Activated T-helper 17 cell treated with anti-CD3 and anti-CD28 coated beads, Interleukin-2, amount 50 U/mL, for 72 hours (primary cell): ENCODE results near the gene SLC39A5. TPM values are rescaled to one million over a fixed set of nuclear protein-coding genes. Genes with fewer than 3 reads are reported as not detected.

Experiments
- ATAC-seq: fragments of 150-1000 bp; cut with Tn5 transposase; replicated peaks from 2 replicates; pipeline ENCODE4 v1.10.0; 2021; ENCODE audit warnings: mild to moderate bottlenecking, moderate library complexity
- H3K27ac Mint-ChIP-seq: one replicate; pipeline ENCODE4 v1.8.0; 2022; ENCODE audit warnings: mixed read lengths
- H3K27me3 Mint-ChIP-seq: one replicate; pipeline ENCODE4 v1.8.0; 2022; ENCODE audit warnings: mixed read lengths
- H3K36me3 Mint-ChIP-seq: one replicate; pipeline ENCODE4 v1.8.0; 2022; ENCODE audit warnings: low read depth, mild to moderate bottlenecking, mixed read lengths
- H3K4me1 Mint-ChIP-seq: one replicate; pipeline ENCODE4 v1.8.0; 2022; ENCODE audit warnings: mixed read lengths
- H3K4me3 Mint-ChIP-seq: one replicate; pipeline ENCODE4 v1.8.0; 2022; ENCODE audit warnings: mild to moderate bottlenecking, mixed read lengths
- H3K9me3 Mint-ChIP-seq: one replicate; pipeline ENCODE4 v1.8.0; 2022; ENCODE audit warnings: mixed read lengths
- total RNA-seq, 2 donors: library from RNA; stranded (reverse); gene quantifications; one replicate each; pipeline ENCODE4 v1.2.3, GENCODE V29; 2022

Gene SLC39A5
- total RNA-seq, 2 donors from 2014 or later, result 0.41 TPM; not detected in 1

- no peaks in the 10 kb centered on the region for H3K9me3 Mint-ChIP-seq
- H3K27me3 Mint-ChIP-seq, result no peaks in the 10 kb centered on the region
These were observed 6.2 kb upstream of the SLC39A5 start for GRCh38 chr12:56223571-56224101.

GRCh38 chr12:56224102-56224701 lies 5.6 kb upstream of the SLC39A5 start, which contains the start of gene NABP2:
NABP2 (plus strand) TSS chr12:56224342; CDS start chr12:56224857, 515 bp downstream.
- peak within 1 kb of the TSS; percentile 100 for H3K4me3 Mint-ChIP-seq
- no peaks in the 10 kb centered on the region for H3K27me3 Mint-ChIP-seq
- peaks cover 23% of the 10 kb centered on the region for H3K4me1 Mint-ChIP-seq
- peak; percentile 90 for ATAC-seq
- no peaks in the 10 kb centered on the region for H3K9me3 Mint-ChIP-seq
- H3K36me3 Mint-ChIP-seq, result peaks cover 45% of the 10 kb centered on the region
- H3K27ac Mint-ChIP-seq, result peak within 1 kb of the TSS; percentile 89

More at GRCh38 chr12:56223571-56224101, 6.2 kb upstream of the SLC39A5 start:
- H3K27ac Mint-ChIP-seq, result peak overlapping the region; percentile 89
- peak overlapping the region; percentile 100 for H3K4me3 Mint-ChIP-seq
- H3K4me1 Mint-ChIP-seq, result peaks cover 23% of the 10 kb centered on the region
- H3K36me3 Mint-ChIP-seq, result peaks cover 43% of the 10 kb centered on the region
- no peak for ATAC-seq

GRCh38 chr12:56224954-56225353 lies 4.9 kb upstream of the SLC39A5 start:
- Mint-ChIP-seq H3K36me3 (peaks cover 47% of the 10 kb centered on the region), H3K27me3 (no peaks in the 10 kb centered on the region), H3K4me1 (peaks cover 23% of the 10 kb centered on the region), H3K9me3 (no peaks in the 10 kb centered on the region), H3K27ac (peak overlapping the region; percentile 89), H3K4me3 (peak overlapping the region; percentile 100)
- ATAC-seq, result no peak

GRCh38 chr12:56229082-56229481 lies 769 bp upstream of the SLC39A5 start:
- Mint-ChIP-seq H3K9me3 (no peaks in the 10 kb centered on the region), H3K4me3 (no peak overlapping the region), H3K27ac (no peak overlapping the region), H3K36me3 (peaks cover 36% of the 10 kb centered on the region), H3K27me3 (no peaks in the 10 kb centered on the region), H3K4me1 (peaks cover 12% of the 10 kb centered on the region)
- no peak for ATAC-seq

GRCh38 chr12:56230432-56231183 lies 757 bp downstream of the SLC39A5 start:
- no peaks in the 10 kb centered on the region for H3K27me3 Mint-ChIP-seq
- H3K4me3 Mint-ChIP-seq, result no peak overlapping the region
- H3K36me3 Mint-ChIP-seq, result peaks cover 24% of the 10 kb centered on the region
- H3K9me3 Mint-ChIP-seq, result no peaks in the 10 kb centered on the region
- no peak overlapping the region for H3K27ac Mint-ChIP-seq
- ATAC-seq, result no peak
- H3K4me1 Mint-ChIP-seq, result peaks cover 1% of the 10 kb centered on the region

- no peaks in the 10 kb centered on the region for H3K4me1 Mint-ChIP-seq
- H3K9me3 Mint-ChIP-seq, result no peaks in the 10 kb centered on the region
- no peak overlapping the region for H3K27ac Mint-ChIP-seq
- H3K4me3 Mint-ChIP-seq, result no peak overlapping the region
- ATAC-seq, result no peak
- H3K27me3 Mint-ChIP-seq, result no peaks in the 10 kb centered on the region
- peaks cover 18% of the 10 kb centered on the region for H3K36me3 Mint-ChIP-seq
These were observed 1.3 kb downstream of the SLC39A5 start for GRCh38 chr12:56231184-56231582.

GRCh38 chr12:56234746-56235436 lies 5.0 kb downstream of the SLC39A5 start:
- no peaks in the 10 kb centered on the region for H3K9me3 Mint-ChIP-seq
- H3K27me3 Mint-ChIP-seq, result no peaks in the 10 kb centered on the region
- no peak overlapping the region for H3K27ac Mint-ChIP-seq
- no peaks in the 10 kb centered on the region for H3K36me3 Mint-ChIP-seq
- H3K4me1 Mint-ChIP-seq, result no peaks in the 10 kb centered on the region
- H3K4me3 Mint-ChIP-seq, result no peak overlapping the region
- no peak for ATAC-seq

- no peaks in the 10 kb centered on the region for H3K27me3 Mint-ChIP-seq
- no peaks in the 10 kb centered on the region for H3K9me3 Mint-ChIP-seq
- peaks cover 7% of the 10 kb centered on the region for H3K36me3 Mint-ChIP-seq
- H3K4me3 Mint-ChIP-seq, result no peak overlapping the region
- ATAC-seq, result no peak
- no peaks in the 10 kb centered on the region for H3K4me1 Mint-ChIP-seq
- no peak overlapping the region for H3K27ac Mint-ChIP-seq
These were observed 6.2 kb downstream of the SLC39A5 start for GRCh38 chr12:56236091-56236490.

- H3K4me1 Mint-ChIP-seq, result no peaks in the 10 kb centered on the region
- no peaks in the 10 kb centered on the region for H3K9me3 Mint-ChIP-seq
- no peaks in the 10 kb centered on the region for H3K27me3 Mint-ChIP-seq
- H3K36me3 Mint-ChIP-seq, result peaks cover 15% of the 10 kb centered on the region
- ATAC-seq, result no peak
- H3K4me3 Mint-ChIP-seq, result no peak overlapping the region
- H3K27ac Mint-ChIP-seq, result no peak overlapping the region
These were observed 7.1 kb downstream of the SLC39A5 start for GRCh38 chr12:56236985-56237384.

GRCh38 chr12:56237552-56237951 lies 7.7 kb downstream of the SLC39A5 start:
- Mint-ChIP-seq H3K4me3 (no peak overlapping the region), H3K27me3 (no peaks in the 10 kb centered on the region), H3K27ac (no peak overlapping the region), H3K4me1 (no peaks in the 10 kb centered on the region), H3K9me3 (no peaks in the 10 kb centered on the region), H3K36me3 (peaks cover 21% of the 10 kb centered on the region)
- ATAC-seq, result no peak

- Mint-ChIP-seq H3K4me1 (no peaks in the 10 kb centered on the region), H3K27me3 (no peaks in the 10 kb centered on the region), H3K36me3 (peaks cover 59% of the 10 kb centered on the region), H3K4me3 (no peak overlapping the region), H3K9me3 (no peaks in the 10 kb centered on the region), H3K27ac (peak overlapping the region; percentile 52)
- no peak for ATAC-seq
These were observed 11.8 kb downstream of the SLC39A5 start for GRCh38 chr12:56241424-56242303.

GRCh38 chr12:56242986-56243385 lies 13.1 kb downstream of the SLC39A5 start:
- peaks cover 71% of the 10 kb centered on the region for H3K36me3 Mint-ChIP-seq

GRCh38 chr12:56243731-56244181 lies 13.9 kb downstream of the SLC39A5 start:
- no peak overlapping the region for H3K4me3 Mint-ChIP-seq
- H3K27ac Mint-ChIP-seq, result no peak overlapping the region
- H3K27me3 Mint-ChIP-seq, result no peaks in the 10 kb centered on the region
- ATAC-seq, result no peak
- H3K4me1 Mint-ChIP-seq, result no peaks in the 10 kb centered on the region
- H3K9me3 Mint-ChIP-seq, result no peaks in the 10 kb centered on the region
- H3K36me3 Mint-ChIP-seq, result peaks cover 73% of the 10 kb centered on the region

More at GRCh38 chr12:56242986-56243385, 13.1 kb downstream of the SLC39A5 start:
- H3K4me3 Mint-ChIP-seq, result no peak overlapping the region
- peak overlapping the region; percentile 38 for H3K27ac Mint-ChIP-seq
- no peaks in the 10 kb centered on the region for H3K27me3 Mint-ChIP-seq
- no peaks in the 10 kb centered on the region for H3K4me1 Mint-ChIP-seq
- no peaks in the 10 kb centered on the region for H3K9me3 Mint-ChIP-seq
- ATAC-seq, result no peak

GRCh38 chr12:56244494-56244893 lies 14.6 kb downstream of the SLC39A5 start:
- ATAC-seq, result no peak
- Mint-ChIP-seq H3K9me3 (no peaks in the 10 kb centered on the region), H3K4me3 (no peak overlapping the region), H3K27ac (no peak overlapping the region), H3K36me3 (peaks cover 80% of the 10 kb centered on the region), H3K27me3 (no peaks in the 10 kb centered on the region), H3K4me1 (no peaks in the 10 kb centered on the region)
